Activated B cell treated with CpG ODN at 0.5 μM for 24 hours (primary cell): ENCODE data around the gene EQTN. TPM values are rescaled to one million over a fixed set of nuclear protein-coding genes. Genes with fewer than 3 reads are reported as not detected.

Experiments used
- ATAC-seq: fragments of 200-7000 bp; cut with Tn5 transposase; one replicate; pipeline ENCODE4 v1.10.0; 2021; ENCODE audit warnings: low read depth, mild to moderate bottlenecking, moderate library complexity
- CTCF ChIA-PET: fragments of 350-600 bp; sonication (Branson Sonifier 250); formaldehyde crosslinking; loops from one replicate; lab custom pipeline; 2021; ENCODE audit warnings: antibody characterized with exemption; lab: Charles Lee
- POLR2A ChIA-PET: fragments of 350-600 bp; sonication (Branson Sonifier 250); formaldehyde crosslinking; loops from one replicate; lab custom pipeline; 2021; ENCODE audit warnings: antibody characterized with exemption; lab: Charles Lee
- DNase-seq: peaks from one replicate; pipeline ENCODE4 v3.0.0; 2022
- H3K27ac Mint-ChIP-seq: one replicate; pipeline ENCODE4 v1.8.0; 2020; ENCODE audit warnings: mixed read lengths
- H3K27me3 Mint-ChIP-seq: one replicate; pipeline ENCODE4 v1.8.0; 2021; ENCODE audit warnings: mixed read lengths
- H3K36me3 Mint-ChIP-seq: one replicate; pipeline ENCODE4 v1.8.0; 2021; ENCODE audit warnings: low read depth, mixed read lengths
- H3K4me1 Mint-ChIP-seq: one replicate; pipeline ENCODE4 v1.8.0; 2021; ENCODE audit warnings: mixed read lengths
- H3K4me3 Mint-ChIP-seq: one replicate; pipeline ENCODE4 v1.8.0; 2020; ENCODE audit warnings: mild to moderate bottlenecking, mixed read lengths
- H3K9me3 Mint-ChIP-seq: one replicate; pipeline ENCODE4 v1.8.0; 2020; ENCODE audit warnings: mixed read lengths
- intact Hi-C: fragments of 100-400 bp; cut with micrococcal nuclease; formaldehyde crosslinking; loops from one replicate; pipeline ENCODE4 v1.15.1; 2024
- total RNA-seq: library from RNA; stranded (reverse); gene quantifications from 2 replicates; pipeline ENCODE4 v1.2.3, GENCODE V29; 2022
- TF ChIP-seq, protein P1 (sequence below): fragments of 200-600 bp; IDR thresholded peaks from one replicate; pipeline ENCODE4 v1.8.0; 2022; ENCODE audit warnings: antibody characterized with exemption, mild to moderate bottlenecking

The EQTN gene
- total RNA-seq, 1 donor from 2014 or later = not detected

- POLR2A ChIA-PET = no interaction called here
- ATAC-seq = no peak
- CTCF ChIA-PET = interaction anchor here (1.0 kb wide), 1 partner anchor 190 kb away, joined by 3 read pairs; the partner anchor contains the start of gene MOB3B
- H3K9me3 Mint-ChIP-seq = no peaks in the 10 kb centered on the region
- H3K4me1 Mint-ChIP-seq = peaks cover 13% of the 10 kb centered on the region
- DNase-seq = no peak
- intact Hi-C loops = loop anchor here (2.0 kb wide), 1 partner anchor 19 kb away; no protein-coding TSS in a partner anchor
- H3K36me3 Mint-ChIP-seq = peaks cover 4% of the 10 kb centered on the region
- H3K27ac Mint-ChIP-seq = no peak overlapping the region
- TF ChIP-seq, protein P1, sequence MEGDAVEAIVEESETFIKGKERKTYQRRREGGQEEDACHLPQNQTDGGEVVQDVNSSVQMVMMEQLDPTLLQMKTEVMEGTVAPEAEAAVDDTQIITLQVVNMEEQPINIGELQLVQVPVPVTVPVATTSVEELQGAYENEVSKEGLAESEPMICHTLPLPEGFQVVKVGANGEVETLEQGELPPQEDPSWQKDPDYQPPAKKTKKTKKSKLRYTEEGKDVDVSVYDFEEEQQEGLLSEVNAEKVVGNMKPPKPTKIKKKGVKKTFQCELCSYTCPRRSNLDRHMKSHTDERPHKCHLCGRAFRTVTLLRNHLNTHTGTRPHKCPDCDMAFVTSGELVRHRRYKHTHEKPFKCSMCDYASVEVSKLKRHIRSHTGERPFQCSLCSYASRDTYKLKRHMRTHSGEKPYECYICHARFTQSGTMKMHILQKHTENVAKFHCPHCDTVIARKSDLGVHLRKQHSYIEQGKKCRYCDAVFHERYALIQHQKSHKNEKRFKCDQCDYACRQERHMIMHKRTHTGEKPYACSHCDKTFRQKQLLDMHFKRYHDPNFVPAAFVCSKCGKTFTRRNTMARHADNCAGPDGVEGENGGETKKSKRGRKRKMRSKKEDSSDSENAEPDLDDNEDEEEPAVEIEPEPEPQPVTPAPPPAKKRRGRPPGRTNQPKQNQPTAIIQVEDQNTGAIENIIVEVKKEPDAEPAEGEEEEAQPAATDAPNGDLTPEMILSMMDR = no peak
- H3K27me3 Mint-ChIP-seq = no peaks in the 10 kb centered on the region
- no peak overlapping the region for H3K4me3 Mint-ChIP-seq
Observed at GRCh38 chr9:27339661-27340284, 42.8 kb upstream of the EQTN start.

DNA sequence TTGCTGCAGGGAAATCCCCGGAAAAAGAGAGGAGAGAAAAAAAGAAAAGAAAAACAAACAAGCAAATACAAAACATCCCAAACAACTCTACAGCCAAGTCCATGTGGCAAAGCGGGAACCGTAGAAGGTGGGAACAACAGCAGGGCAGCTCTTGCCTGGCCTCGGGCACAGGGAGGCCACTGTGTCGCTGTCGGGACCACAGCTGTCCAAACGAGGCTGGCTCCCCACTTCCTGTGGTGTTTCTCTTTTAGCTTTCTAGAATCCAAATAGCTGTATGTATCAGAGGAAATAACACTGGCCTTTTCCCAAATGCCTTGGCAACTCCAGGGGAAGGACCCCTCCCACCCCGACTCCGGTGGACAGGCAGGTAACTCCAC is 41.6 kb upstream of the EQTN start:
- Mint-ChIP-seq H3K9me3 (no peaks in the 10 kb centered on the region), H3K4me3 (no peak overlapping the region), H3K4me1 (peaks cover 16% of the 10 kb centered on the region), H3K27ac (no peak overlapping the region), H3K36me3 (peaks cover 2% of the 10 kb centered on the region), H3K27me3 (no peaks in the 10 kb centered on the region)
- ChIA-PET POLR2A (no interaction called here), CTCF (interaction anchor here (11.1 kb wide), 1 partner anchor 193 kb away, joined by 201 read pairs; the partner anchor contains the start of gene MOB3B)
- ATAC-seq (no peak), DNase-seq (no peak)
- TF ChIP-seq, protein P1 = no peak
- intact Hi-C loops = no loop called here

- H3K27me3 Mint-ChIP-seq = no peaks in the 10 kb centered on the region
- intact Hi-C loops = no loop called here
- TF ChIP-seq, protein P1 = no peak
- H3K9me3 Mint-ChIP-seq = no peaks in the 10 kb centered on the region
- no peak overlapping the region for H3K4me3 Mint-ChIP-seq
- DNase-seq (no peak), ATAC-seq (no peak)
- H3K4me1 Mint-ChIP-seq = peaks cover 20% of the 10 kb centered on the region
- CTCF ChIA-PET = interaction anchor here (1.0 to 11.1 kb wide), 2 partner anchors 194 to 210 kb away, joined by 4 to 201 read pairs; partner anchors contain the start of gene MOB3B
- H3K36me3 Mint-ChIP-seq = peaks cover 2% of the 10 kb centered on the region
- H3K27ac Mint-ChIP-seq = no peak overlapping the region
- POLR2A ChIA-PET = interaction anchor here (0.6 kb wide), 1 partner anchor 163 kb away, joined by 3 read pairs; no protein-coding TSS in a partner anchor
Observed at GRCh38 chr9:27337833-27338526, 41.0 kb upstream of the EQTN start.

- Mint-ChIP-seq H3K27me3 (no peaks in the 10 kb centered on the region), H3K9me3 (no peaks in the 10 kb centered on the region), H3K27ac (no peak overlapping the region), H3K36me3 (peaks cover 2% of the 10 kb centered on the region), H3K4me1 (peaks cover 20% of the 10 kb centered on the region), H3K4me3 (no peak overlapping the region)
- ATAC-seq (no peak), DNase-seq (no peak)
- intact Hi-C loops = no loop called here
- TF ChIP-seq, protein P1 = no peak
- CTCF ChIA-PET = interaction anchor here (1.0 to 11.1 kb wide), 3 partner anchors 16 to 210 kb away, joined by 3 to 201 read pairs (median 4); partner anchors contain the start of gene MOB3B
- POLR2A ChIA-PET = interaction anchor here (0.6 kb wide), 1 partner anchor 164 kb away, joined by 3 read pairs; no protein-coding TSS in a partner anchor
Observed at GRCh38 chr9:27337236-27337635, 40.3 kb upstream of the EQTN start.

- H3K4me1 Mint-ChIP-seq = peaks cover 20% of the 10 kb centered on the region
Observed at GRCh38 chr9:27336829-27337228, 39.9 kb upstream of the EQTN start.

More at GRCh38 chr9:27336829-27337228, 39.9 kb upstream of the EQTN start:
- Mint-ChIP-seq H3K9me3 (no peaks in the 10 kb centered on the region), H3K27ac (no peak overlapping the region), H3K36me3 (peaks cover 2% of the 10 kb centered on the region), H3K27me3 (no peaks in the 10 kb centered on the region), H3K4me3 (no peak overlapping the region)
- TF ChIP-seq, protein P1 = no peak
- CTCF ChIA-PET = interaction anchor here (1.0 to 11.1 kb wide), 4 partner anchors 13 to 211 kb away, joined by 3 to 201 read pairs (median 4); partner anchors contain the start of gene MOB3B
- no peak for ATAC-seq
- DNase-seq = no peak
- intact Hi-C loops = no loop called here
- POLR2A ChIA-PET = interaction anchor here (0.8 kb wide), 1 partner anchor 193 kb away, joined by 3 read pairs; the partner anchor contains the start of gene MOB3B
